T follicular helper cell (primary cell): ENCODE data around the gene TOX2.

ENCODE experiments used
- DNase-seq: peaks from one replicate; pipeline ENCODE4 v3.0.0-alpha.2; 2020; ENCODE audit warnings: low read depth

TOX2 gene

GRCh38 chr20:44064501-44065400, 150.1 kb downstream of the TOX2 start:
- no peak for DNase-seq

- no peak for DNase-seq
Observed at GRCh38 chr20:44065401-44066340, 151.0 kb downstream of the TOX2 start.

DNA sequence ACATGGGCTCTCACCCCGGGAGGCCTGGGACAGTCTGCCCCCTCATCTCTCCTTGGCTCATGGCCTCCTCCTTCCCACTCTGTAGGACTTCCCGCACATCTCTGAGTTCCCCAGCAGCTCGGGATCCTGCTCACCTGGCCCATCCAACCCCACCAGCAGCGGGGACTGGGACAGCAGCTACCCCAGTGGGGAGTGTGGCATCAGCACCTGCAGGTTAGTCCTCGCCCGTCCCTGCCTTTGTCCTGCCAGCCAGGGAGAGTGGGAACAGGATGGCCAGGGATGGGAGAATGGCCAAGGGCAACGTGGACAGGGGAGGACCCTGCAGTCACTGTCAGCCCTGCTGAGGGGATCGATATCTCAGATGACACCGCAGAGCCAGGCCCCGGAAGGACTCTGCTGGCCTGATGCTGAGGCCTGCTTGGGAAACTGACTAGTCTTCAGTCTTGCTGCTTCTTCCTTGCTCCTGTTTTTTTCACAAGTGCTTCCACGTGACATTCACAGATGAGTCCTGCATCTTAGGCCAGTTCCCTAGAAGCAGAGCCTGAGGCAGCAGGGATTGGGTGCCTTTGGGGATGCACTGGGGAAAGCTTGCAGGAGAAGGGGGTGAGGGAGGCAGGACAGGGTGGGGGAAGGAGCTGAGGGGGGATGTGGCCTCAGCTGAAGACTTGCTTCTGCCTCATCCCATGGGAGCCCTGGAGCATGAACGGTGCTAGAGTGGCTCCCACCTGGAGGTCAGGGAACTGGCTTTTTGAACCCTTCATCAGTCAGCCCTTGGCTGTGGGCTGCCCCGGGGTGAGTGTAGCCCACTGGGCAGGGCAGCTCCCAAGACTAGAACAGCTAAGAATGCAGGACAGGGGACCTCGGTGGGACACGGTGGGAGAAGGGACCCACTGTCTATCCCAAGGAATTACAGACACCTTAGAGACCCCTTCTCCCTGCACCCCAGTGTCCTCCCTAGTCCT, 152.3 kb downstream of the TOX2 start:
- no peak for DNase-seq

GRCh38 chr20:44067650-44068081, 153.0 kb downstream of the TOX2 start:
- DNase-seq, result no peak

DNA sequence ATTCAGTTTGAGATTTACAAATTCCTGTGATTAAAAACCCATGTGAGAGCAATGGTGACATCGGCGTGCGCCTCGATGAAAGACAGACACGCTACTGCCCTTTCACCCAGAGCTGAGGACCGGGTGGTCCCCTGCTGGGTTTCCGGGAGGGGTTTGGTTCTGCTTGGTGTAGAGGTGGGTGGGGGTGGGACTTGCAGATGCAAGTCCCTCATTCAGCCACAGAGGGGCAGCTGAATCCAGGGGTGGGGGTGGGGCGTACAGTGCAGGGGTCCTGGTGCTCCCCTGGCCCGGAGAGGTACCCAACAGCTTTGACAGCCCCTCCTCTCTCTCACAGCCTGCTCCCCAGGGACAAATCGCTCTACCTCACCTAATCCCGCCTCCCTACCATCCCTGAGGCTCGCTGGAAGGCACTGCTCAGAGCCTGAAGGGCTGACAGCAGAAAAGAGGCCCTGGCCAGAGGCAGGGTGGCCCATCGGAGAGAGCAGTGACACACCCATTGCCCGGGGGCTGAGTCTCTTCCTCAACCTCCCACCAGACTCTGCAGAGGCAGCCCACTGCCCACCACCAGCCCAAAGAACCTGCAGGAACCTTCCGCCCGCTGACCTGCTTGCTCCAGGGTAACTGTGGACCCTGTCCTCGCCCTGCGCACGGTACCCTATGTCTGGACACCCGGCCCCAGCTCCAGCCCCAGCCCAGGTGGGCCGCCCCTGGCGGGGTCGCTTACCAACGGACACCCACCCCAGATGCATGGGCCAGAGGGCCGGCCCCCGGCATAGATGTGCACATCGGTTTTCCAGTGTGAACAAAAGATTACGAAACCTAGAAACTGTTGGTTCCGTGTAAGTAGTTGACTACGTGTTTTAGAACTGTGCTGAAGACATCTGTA, 153.9 kb downstream of the TOX2 start:
- DNase-seq, result no peak

- DNase-seq, result peak; percentile 77
Observed at GRCh38 chr20:44069203-44070011, 154.8 kb downstream of the TOX2 start.

DNA sequence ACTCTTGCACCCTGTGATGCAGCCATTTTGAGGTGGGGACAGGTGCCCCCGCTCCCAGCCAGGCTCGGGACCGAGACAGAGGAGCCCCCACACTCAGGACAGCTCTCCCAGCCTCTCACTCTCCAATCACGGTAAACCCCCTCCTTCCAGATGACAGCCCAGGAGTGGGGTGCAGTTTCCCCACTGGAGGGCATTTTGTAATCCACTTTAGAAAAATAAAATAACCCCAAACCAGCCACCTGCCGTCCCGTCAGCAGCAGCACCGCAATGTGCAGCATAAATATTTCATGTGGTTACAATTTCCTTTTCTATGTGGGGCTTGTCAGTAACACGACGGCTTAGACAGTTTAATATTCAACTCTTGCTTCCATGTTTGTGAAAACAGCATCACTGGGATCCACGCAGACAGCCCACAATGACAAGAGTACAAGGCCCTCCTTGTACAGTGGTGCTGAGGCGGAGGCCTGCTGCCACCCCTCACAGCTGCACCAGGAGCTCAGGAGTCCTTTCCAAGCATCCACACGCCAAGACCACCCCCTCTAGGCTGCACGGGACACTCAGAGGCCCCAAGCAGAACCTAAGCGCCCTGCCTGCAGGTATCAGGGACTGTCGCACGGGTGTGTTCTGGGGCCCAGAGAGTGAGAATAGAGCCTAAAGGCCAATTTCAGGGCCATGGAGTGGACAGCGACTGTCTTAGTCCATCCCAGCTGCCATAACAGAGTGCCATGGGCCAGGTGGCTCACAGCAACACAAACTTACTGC, 155.7 kb downstream of the TOX2 start:
- DNase-seq, result peak; percentile 53

DNA sequence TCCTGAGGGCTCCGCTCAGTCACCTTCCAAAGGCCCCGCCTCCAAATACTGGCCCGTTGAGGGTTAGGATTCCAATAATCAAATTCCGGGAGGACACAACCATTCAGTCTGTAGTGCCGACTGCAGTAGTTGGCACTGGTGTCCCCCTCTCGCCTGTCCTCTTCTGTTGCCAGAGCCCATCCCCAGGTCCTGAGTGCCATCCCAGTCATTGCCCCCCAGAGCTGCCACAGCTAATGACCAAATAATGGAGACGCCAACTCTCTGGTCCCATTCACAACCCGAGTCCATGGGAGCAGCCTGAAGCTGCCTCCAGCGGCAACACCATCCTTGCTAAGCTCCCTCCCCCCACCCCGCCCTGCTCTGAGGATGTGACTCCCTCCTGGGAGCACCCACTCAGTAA, 156.4 kb downstream of the TOX2 start:
- no peak for DNase-seq

- DNase-seq, result no peak
Observed at GRCh38 chr20:44071526-44072111, 157.0 kb downstream of the TOX2 start.

- no peak for DNase-seq
Observed at GRCh38 chr20:44072384-44072783, 157.7 kb downstream of the TOX2 start.

- no peak for DNase-seq
Observed at GRCh38 chr20:44073011-44073674, 158.5 kb downstream of the TOX2 start.

- DNase-seq, result no peak
Observed at GRCh38 chr20:44073675-44074071, 159.0 kb downstream of the TOX2 start.

- DNase-seq, result no peak
Observed at GRCh38 chr20:44074252-44075151, 159.8 kb downstream of the TOX2 start.

DNA sequence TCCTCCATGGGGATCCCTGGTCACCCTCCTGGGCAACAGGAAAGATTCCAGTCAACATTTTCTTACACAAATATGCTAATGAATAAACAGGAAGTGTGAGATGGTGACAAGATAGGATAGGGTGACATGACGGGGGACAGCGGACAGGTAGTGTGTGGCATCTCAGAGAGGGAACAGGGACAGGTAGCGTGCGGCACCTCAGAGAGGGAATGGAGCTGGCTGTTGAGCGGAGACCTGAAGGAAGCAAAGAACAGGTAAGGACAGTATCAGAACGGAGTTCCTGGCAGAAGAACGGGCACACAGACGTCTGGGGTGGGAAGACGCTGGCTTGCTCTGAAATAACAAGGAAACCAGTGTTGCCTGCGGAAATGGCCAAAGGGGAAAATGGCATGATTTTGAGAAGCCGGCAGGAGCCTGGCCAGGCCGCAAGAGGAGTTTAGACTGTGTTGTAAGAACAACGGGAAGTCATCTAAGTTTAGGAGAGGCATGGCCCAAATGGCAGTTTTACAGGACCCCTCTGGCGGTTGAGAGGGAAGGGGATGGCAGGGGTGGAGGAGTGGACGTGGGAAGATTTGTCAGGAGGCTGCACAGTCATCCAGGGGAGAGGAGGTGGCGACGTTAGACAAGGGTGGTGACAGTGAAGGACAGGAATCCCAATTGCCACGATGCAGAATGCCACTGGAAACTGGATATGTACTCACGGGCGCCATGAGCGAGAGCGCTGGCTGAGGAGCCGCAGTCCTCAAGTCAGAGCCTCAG, 160.7 kb downstream of the TOX2 start:
- DNase-seq, result no peak

- DNase-seq, result no peak
Observed at GRCh38 chr20:44075950-44076232, 161.2 kb downstream of the TOX2 start.

- DNase-seq, result no peak
Observed at GRCh38 chr20:44079291-44079690, 164.6 kb downstream of the TOX2 start.
